HG02759 (cell line): Measurements from ENCODE around the gene DNAH8.
"Not testable (repeated sequence)": the region's sequence is repeated elsewhere in the genome, so short reads cannot be mapped to it uniquely, and the experiment has no call there.

Source experiments
- ATAC-seq: cut with Tn5 transposase; IDR thresholded peaks from one replicate; pipeline ENCODE4 v1.9.1; 2021; ENCODE audit warnings: mild to moderate bottlenecking, moderate library complexity; ENCODE audit not compliant: unreplicated experiment

The DNAH8 gene

DNA sequence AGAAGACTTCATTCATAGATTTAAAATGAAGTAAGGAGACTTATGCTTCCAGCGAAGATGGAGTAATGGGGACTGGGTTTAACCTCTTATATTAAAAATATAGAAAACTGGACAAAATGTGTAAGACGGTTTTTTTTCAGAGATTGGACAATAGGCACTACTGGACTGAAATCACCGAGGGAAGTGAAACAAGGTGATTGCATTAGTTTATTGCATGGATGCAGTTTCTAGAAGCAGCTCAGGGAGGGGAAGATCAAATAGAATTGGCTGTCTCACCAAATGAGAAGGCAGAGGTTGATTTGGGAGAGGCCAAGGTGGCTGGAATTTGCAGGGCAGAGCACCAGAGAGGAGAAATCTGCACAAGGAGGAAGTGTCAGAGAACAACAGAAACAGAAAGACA is 162.6 kb downstream of the DNAH8 start:
- no peak for ATAC-seq

DNA sequence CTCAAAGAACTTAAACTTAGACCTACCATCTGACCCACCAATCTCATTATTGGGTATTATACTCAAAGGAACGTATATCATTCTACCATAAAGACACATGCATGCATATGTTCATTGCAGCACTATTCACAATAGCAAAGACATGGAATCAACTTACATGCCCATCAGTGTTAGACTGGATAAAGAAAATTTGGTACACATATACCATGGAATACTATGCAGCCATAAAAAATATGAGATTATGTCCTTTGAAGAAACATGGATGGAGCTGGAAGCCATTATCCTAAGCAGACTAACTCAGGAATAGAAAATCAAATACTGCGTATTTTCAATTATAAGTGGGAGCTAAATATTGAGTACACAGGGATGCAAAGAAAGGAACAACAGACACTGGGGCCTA is 167.0 kb downstream of the DNAH8 start:
- no peak for ATAC-seq

DNA sequence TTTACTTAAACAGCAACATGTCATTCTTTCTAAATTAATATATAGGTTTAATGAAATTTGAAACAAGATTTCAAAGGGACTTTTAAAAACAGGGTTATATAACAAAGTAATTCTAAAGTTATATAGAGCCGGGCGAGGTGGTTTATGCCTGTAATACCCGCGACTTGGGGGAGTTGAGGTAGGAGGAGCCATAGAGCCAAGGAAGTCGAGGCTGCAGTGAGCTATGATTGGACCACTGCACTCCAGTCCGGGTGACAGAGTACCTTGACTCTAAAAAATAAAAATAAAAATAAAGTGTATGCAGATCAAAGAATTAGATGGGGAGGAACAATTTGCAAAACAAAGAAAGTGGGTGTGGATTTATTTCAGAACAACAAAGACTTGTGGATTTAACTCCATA is 182.4 kb downstream of the DNAH8 start:
- ATAC-seq: no peak

DNA sequence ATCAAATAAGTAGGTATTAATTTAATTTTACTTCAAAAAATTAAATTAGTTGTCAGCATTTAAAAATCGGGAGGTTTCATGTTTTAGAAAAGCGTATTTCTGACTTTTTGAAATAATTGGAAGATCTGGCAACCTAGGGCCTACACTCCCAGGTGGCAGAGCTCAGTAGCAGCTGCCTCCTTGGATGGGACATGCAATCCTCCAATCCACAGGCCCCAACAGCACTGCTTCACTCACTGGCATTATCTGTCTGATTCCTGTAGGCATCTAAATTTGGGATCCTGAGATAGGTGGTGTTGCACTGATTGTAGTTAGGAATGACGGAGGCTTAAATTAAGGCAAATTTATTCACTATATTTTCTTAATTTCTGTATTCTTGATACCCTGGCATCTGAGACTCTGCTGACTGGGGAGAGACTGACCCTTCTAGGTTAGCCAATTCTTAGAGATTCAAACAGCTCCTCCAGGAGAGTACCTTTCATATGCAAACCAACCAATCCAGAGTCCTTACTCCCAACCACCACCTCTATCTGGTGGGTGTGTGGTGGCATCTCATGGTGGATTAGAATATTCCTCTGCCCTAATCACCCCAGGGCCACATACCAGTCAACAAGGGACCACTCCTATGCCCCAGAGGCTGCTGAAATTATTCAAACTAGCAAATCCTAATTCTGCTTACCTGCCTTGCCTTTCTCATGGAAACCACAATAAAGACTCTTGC is 186.9 kb downstream of the DNAH8 start:
- ATAC-seq: no peak

DNA sequence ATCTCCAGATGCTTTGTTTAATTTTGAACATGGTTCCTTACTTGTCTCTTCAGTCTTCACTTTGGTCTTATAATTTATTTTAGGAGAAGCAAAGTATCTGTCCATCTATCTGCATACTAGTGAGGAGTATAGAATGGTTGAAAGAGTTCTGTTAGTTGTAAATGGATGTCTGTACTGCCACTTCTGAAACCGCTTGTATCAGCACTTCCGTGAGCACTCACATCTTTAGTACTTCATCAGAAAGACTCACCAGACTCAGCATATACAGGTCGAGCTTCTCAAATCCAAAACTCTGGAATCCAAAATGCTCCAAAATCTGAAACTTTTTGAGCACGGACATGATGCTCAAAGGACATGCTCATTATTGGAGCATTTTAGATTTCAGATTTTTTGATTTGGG is 191.5 kb downstream of the DNAH8 start:
- ATAC-seq: no peak

DNA sequence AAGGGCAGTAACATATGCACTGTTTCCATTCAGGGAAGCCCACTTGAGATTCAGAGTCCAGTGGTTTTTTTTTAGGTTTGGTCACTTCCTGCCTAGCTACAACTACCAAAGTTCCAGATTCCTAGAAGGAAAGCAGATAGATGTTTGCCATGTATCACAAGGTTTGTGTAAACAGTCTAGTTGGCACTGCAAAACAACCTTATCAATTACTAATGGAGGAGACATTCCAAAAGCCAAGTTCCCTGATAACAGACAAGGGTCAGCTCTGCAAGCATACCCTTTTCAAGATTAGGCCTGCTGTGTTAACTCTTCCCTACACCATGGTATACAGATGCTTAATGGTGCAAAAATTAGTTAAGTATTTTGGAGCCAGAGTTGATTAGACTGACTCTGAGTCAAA is 192.2 kb downstream of the DNAH8 start:
- no peak for ATAC-seq

DNA sequence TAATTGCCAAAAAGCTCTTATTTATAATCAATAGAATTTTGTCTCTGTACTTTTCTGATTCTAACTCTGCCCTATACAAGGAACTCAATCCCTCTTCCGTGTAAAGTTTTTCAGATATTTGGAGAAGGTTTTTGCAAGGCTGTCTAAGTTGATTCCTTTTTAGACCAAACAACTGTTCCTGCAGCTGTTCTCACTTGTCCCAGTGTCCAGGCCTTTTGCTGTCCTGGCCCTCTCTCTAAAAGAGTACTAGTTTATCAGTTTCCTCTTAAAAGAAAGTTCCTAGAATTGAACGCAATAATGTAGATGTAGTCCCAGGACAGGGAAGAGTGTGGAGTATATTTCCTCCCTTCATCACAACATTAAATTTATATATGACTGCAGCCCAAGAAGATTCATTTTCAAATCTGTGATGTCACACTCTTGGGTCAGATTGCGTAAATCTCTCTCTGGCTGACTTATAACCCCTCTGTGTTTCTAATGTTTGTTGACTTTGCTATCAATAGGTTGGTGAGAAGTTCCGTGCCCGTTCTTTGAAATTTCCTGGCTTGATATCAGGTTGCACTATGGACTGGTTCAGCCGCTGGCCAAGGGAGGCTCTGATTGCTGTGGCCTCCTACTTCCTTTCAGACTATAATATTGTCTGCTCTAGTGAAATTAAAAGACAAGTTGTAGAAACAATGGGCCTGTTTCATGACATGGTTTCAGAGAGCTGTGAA is 194.1 kb downstream of the DNAH8 start:
- no peak for ATAC-seq

DNA sequence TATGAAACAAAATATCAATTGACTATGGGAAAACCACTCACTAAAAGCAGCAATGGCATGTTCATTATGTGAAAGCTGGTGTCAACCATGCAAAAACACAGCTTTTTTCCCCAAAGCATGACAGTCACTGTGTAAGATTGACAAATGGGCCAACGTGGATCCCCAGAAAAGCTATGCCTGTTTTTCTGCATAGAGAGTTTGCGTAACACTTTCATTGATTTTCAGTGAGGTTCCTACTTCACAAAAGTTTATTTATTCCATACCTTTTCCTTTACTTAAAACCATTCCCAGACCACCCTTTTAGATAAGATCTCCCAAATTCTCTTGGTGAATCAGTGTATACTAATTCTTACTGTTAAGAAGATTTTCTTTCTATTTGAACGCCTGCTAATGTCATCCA is 195.1 kb downstream of the DNAH8 start:
- ATAC-seq: no peak

DNA sequence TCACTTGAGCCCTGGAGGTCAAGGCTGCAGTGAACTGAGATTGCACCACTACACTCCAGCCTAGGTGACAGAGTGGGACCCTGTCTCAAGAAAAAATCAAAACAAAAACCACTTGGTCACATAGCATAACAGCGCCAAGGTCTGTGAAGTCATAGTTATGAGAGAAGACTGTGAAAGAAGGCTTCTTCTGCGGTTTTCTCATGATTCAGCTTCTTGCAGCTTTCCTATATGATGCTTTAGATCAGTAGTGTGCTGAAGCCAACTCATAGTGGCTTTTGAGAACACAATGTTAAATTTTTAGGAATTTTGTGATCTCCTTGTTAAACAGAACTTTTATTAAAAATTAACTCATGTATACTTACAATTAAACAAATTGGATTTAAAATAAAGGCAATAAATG is 197.3 kb downstream of the DNAH8 start:
- no peak for ATAC-seq

DNA sequence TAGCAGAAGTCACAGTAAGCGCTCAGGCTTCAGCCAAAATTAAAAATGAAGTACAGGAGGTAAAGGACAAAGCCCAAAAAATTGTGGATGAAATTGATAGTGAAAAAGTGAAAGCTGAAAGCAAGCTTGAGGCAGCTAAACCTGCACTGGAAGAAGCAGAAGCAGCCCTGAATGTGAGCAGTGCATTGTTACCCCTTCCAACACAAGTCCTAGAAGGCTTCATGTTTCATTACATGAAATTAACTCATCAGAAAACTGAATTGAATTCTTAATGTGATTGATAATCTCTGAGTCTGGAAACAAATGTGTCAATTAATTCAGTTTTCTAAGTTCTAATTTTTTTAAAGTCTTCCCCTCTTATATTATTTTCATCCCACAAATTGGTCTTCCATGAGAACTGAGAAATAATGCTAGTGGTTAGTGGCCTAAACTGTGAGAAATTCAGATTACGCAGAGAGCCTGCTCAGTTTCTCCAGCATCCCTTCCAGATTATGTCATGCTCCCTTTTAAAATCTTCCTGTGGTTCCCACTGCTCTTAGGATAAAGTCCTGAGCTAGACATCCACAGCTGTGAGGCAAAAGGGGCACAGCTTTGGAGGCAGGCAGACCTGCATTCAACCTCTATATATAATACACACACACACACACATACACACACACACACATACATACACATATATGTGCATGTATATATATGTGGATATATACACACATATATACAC is 200.3 kb downstream of the DNAH8 start:
- no peak for ATAC-seq

DNA sequence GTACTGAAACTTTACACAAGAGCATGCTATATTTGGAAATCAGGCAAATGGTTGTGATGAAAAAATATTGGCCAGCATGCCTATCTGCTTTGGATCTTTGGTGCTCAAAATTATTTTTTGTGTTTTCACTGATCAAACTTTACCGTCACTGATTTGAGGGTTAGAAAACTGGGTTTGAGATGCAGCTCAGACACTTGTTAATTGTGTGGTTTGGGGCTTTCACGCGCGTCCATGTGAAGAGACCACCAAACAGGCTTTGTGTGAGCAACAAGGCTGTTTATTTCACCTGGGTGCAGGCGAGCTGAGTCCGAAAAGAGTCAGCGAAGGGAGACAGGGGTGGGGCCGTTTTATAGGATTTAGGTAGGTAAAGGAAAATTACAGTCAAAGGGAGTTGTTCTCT is 206.4 kb downstream of the DNAH8 start:
- not testable (repeated sequence) for ATAC-seq

DNA sequence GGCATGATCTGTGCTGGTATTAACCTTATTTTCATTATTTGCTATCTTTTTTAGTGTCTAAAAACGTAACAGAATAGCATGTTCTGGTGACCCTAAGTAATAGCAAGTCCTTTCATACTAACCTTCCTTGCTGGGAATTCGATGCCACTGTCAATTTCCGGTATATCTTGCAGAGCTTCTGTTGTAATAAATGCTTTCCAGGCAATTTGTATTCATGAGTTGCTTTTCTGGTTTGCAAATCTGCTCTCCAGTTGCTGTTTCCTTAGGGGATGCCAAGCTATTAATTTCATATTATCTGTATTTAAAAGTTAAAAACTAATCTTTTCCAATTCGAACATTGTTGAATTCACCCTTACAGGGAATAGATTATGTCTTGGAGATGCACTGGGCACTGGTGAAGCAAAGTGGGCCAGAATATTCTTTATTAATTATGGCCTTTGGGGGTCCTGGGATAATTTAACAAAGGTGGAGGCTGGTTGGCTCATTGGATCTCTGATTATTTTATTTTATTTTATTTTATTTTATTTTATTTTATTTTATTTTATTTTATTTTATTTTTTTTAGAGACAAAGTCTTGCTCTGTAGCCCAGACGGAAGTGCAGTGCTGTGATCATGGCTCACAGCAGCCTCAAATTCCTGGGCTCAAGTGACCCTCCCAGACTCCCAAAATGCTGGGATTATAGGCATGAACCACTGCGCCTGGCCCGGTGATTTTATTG is 209.8 kb downstream of the DNAH8 start:
- ATAC-seq: no peak

DNA sequence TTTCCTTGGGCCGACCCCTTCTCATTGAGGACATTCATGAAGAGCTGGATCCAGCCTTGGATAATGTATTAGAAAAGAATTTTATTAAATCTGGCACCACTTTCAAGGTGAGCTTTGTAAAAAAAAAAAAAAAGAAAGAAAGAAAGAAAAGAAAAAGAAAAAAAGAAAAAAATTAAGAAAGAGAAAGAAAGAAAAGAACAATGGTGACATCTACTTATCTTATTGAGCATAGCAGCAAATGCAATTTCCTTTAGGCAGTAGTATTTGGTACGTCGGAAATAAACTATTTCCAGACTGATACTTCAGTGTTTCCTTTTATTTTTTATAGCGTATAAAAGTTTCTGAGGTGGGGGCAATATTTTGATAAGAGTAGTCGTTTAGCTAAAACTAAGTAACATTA is 214.4 kb downstream of the DNAH8 start:
- ATAC-seq: no peak

DNA sequence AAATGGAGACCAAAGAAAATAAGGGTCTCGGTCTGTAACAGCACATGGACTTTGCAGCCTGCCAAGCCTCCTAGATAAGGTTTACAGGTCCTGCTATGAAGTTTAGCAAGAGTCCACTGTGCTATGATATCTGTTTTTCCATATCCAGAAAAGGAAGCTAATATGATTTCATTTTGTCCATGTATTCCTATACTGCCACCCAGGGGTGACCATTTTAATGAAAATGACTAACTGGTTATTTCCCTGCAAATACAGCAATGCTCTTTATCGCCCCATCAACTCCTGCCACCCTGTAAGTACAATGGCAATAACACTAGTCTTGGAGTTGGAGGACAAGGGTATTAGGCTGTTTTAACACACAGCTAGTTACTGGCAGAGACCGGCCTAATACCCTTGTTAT is 218.3 kb downstream of the DNAH8 start:
- ATAC-seq: no peak

DNA sequence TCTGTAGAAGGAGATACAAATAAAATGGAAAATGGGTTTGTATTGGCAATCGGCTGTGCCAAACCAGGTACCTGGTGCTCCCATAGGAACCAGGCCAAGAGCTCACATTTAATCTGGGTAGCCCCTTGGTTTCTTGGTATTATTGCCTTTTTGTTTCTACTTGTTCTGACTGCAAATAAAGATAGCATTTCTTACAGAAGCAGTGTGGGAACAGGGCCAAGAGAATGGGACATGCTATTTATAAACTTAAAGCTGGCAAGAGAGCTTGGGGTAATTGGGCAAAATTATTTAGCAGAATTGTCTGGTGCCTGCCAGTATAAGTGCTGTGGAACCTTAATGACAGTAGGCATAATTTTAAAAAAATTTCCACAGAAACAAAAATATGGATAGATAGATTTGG is 219.9 kb downstream of the DNAH8 start:
- ATAC-seq: no peak

DNA sequence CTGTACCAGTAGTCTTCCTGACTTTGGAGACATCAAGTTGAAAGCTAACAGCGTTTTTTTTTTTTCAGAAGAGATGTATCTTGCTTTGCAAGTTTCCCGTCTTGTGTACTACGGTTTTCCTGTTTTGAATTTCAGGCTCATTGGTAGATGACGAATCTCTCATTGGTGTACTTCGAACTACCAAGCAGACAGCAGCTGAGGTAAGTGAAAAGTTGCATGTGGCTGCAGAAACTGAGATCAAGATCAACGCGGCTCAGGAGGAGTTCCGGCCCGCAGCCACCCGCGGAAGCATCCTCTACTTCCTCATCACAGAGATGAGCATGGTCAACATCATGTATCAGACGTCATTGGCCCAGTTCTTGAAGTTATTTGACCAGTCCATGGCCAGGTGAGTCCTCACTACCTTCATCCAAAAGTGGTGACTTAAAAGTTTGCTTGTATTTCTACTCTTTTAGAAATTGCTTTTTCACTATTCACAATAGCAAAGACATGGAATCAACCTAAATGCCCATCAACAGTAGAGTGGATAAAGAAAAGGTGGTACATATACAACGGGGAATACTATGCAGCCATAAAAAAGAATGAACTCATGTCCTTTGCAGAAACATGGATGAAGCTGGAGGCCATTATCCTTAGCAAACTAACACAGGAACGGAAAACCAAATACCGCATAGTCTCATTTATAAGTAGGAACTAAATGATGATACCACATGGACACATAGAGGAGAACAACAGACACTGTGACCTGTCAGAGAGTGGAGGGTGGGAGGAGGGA is 222.9 kb downstream of the DNAH8 start:
- ATAC-seq: no peak

DNA sequence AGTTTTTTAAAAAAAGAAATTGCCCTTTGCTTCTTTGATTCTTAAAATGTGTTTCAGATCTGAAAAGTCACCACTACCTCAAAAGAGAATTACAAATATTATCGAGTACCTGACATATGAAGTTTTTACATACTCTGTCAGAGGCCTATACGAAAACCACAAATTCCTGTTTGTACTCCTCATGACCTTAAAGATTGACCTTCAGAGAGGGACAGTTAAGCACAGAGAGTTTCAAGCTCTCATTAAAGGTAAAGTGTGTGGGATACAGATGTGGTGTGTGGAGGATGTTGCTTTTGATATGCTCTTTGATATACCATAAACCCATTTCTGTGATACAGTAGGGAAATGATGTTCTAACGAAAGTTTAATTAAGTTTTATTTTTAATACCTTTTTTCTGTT is 223.6 kb downstream of the DNAH8 start:
- no peak for ATAC-seq

DNA sequence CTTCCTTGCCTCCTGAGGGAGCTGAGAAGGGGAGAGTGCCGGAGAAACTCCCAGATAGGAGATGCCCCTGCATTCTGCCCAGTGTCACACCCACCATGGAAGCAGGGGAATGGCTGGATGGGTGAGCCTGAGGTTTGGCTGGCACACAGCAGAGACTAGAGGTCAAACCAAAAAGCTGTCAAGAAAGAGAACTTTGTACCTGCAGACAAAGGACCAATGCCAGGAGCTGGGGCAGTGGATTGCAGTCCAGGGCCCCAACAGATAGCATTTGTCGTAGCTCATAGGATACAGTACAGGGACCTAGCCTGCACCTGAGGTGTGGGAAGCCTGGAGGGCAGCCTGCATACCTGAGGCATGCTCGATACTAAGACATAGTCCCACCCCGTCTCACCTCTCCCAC is 227.3 kb downstream of the DNAH8 start:
- no peak for ATAC-seq

DNA sequence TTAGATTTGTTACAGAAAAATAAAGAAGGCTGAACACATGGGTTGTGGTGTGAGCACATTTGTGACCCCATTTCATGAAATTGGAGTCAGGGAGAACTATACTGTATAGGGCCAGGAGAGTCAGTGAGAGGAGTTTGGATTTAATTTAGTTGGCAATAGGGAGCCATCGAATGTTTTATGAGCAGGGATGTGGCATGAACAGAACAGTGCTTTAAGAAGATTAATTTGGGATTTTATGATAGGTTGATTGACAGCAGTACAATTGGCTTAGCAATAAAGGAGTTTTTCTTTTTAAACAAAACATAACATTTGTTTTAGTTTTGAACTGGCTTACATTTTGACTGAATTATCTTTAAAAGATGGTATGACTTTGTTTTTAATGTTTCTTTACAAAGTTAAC is 227.9 kb downstream of the DNAH8 start:
- ATAC-seq: no peak

DNA sequence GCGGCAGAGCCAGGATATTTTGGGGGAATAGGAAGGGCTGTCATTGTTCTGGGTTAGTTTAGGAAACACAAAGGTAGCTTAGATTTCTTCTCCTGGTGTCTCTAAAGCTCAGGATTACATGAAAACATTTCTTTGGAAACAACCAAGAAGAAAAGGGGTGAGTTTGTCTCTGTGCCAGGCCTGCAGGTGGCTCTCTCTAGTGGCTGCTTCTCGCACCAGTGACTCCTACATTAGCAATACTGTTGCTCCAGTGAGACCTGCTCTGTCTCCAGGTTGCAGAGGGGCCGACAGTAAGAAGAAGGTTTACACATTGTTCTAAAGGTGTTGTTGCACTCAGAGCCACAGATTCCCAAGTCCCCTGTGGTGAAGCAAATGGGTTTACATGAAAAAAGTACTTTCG is 228.9 kb downstream of the DNAH8 start:
- no peak for ATAC-seq
